ENCODE measurements around the gene MCRIP1. TPM values are rescaled to one million over a fixed set of nuclear protein-coding genes. Genes with fewer than 3 reads are reported as not detected.
"Not testable (repeated sequence)": the region's sequence is repeated elsewhere in the genome, so short reads cannot be mapped to it uniquely, and the experiment has no call there.

MCRIP1 gene
- total RNA-seq, 3 donors from 2014 or later (not counting 1 experiment from before 2014, with no cell fraction given): 81.1 to 95.5 (median 84.2) TPM

- no peaks in the 10 kb centered on the region for H3K27me3 Mint-ChIP-seq (ENCODE audit: low read depth in 2 of 2)
- no peak overlapping the region for H3K27ac Mint-ChIP-seq
- TF ChIP-seq, protein P1, sequence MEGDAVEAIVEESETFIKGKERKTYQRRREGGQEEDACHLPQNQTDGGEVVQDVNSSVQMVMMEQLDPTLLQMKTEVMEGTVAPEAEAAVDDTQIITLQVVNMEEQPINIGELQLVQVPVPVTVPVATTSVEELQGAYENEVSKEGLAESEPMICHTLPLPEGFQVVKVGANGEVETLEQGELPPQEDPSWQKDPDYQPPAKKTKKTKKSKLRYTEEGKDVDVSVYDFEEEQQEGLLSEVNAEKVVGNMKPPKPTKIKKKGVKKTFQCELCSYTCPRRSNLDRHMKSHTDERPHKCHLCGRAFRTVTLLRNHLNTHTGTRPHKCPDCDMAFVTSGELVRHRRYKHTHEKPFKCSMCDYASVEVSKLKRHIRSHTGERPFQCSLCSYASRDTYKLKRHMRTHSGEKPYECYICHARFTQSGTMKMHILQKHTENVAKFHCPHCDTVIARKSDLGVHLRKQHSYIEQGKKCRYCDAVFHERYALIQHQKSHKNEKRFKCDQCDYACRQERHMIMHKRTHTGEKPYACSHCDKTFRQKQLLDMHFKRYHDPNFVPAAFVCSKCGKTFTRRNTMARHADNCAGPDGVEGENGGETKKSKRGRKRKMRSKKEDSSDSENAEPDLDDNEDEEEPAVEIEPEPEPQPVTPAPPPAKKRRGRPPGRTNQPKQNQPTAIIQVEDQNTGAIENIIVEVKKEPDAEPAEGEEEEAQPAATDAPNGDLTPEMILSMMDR (IDR thresholded peaks at IDR 0.05): no peak
- H3K4me3 Mint-ChIP-seq: no peak overlapping the region
- H3K36me3 Mint-ChIP-seq: no peaks in the 10 kb centered on the region
- ATAC-seq (peak in 1 of 3 donors; percentile 27), DNase-seq (no peak)
- H3K4me1 Mint-ChIP-seq: no peaks in the 10 kb centered on the region
- no peaks in the 10 kb centered on the region for H3K4me1 ChIP-seq (ENCODE audit: control insufficient read depth, insufficient read depth, low read length)
- H3K27ac ChIP-seq (ENCODE audit: low read length): no peak overlapping the region
- H3K27me3 ChIP-seq (ENCODE audit: control insufficient read depth, insufficient read depth, low read length): no peaks in the 10 kb centered on the region
- H3K9me3 Mint-ChIP-seq: no peaks in the 10 kb centered on the region
- no peaks in the 10 kb centered on the region for H3K9me3 ChIP-seq (ENCODE audit: control insufficient read depth, insufficient read depth, low read length)
- 84% methylated on average over 40 of the region's 40 CpGs for WGBS (ENCODE audit: insufficient coverage)
- intact Hi-C loops (cut with micrococcal nuclease): no loop called here
- peaks cover 38% of the 10 kb centered on the region for H3K36me3 ChIP-seq (ENCODE audit: control insufficient read depth, insufficient read depth, low read length)
- no peak overlapping the region for H3K4me3 ChIP-seq (ENCODE audit: low read length)
Observed at GRCh38 chr17:81840826-81841778, 8.0 kb upstream of the MCRIP1 start.

- H3K9me3 ChIP-seq (ENCODE audit: control insufficient read depth, insufficient read depth, low read length); H3K4me1 Mint-ChIP-seq; H3K27me3 ChIP-seq (ENCODE audit: control insufficient read depth, insufficient read depth, low read length); H3K4me3 Mint-ChIP-seq; H3K9me3 Mint-ChIP-seq; H3K27me3 Mint-ChIP-seq (ENCODE audit: low read depth in 2 of 2); H3K27ac ChIP-seq (ENCODE audit: low read length); H3K27ac Mint-ChIP-seq; DNase-seq; H3K4me3 ChIP-seq (ENCODE audit: low read length); ATAC-seq; intact Hi-C loops (cut with micrococcal nuclease); H3K36me3 Mint-ChIP-seq; H3K4me1 ChIP-seq (ENCODE audit: control insufficient read depth, insufficient read depth, low read length): not testable (repeated sequence)
- WGBS (ENCODE audit: insufficient coverage): 97% methylated on average over 5 of the region's 5 CpGs
- H3K36me3 ChIP-seq (ENCODE audit: control insufficient read depth, insufficient read depth, low read length): peaks cover 28% of the 10 kb centered on the region
Observed at GRCh38 chr17:81840059-81840458, 7.0 kb upstream of the MCRIP1 start.

GRCh38 chr17:81839301-81839700, 6.2 kb upstream of the MCRIP1 start:
- no peak overlapping the region for H3K4me3 Mint-ChIP-seq
- no peak overlapping the region for H3K4me3 ChIP-seq (ENCODE audit: low read length)
- H3K4me1 ChIP-seq (ENCODE audit: control insufficient read depth, insufficient read depth, low read length): no peaks in the 10 kb centered on the region
- intact Hi-C loops (cut with micrococcal nuclease): no loop called here
- H3K9me3 ChIP-seq (ENCODE audit: control insufficient read depth, insufficient read depth, low read length): no peaks in the 10 kb centered on the region
- no peaks in the 10 kb centered on the region for H3K4me1 Mint-ChIP-seq
- no peaks in the 10 kb centered on the region for H3K27me3 Mint-ChIP-seq (ENCODE audit: low read depth in 2 of 2)
- no peak overlapping the region for H3K27ac ChIP-seq (ENCODE audit: low read length)
- WGBS (ENCODE audit: insufficient coverage): 85% methylated on average over 15 of the region's 15 CpGs
- H3K27me3 ChIP-seq (ENCODE audit: control insufficient read depth, insufficient read depth, low read length): no peaks in the 10 kb centered on the region
- peaks cover 20% of the 10 kb centered on the region for H3K36me3 ChIP-seq (ENCODE audit: control insufficient read depth, insufficient read depth, low read length)
- TF ChIP-seq, protein P1 (IDR thresholded peaks at IDR 0.05): no peak
- H3K27ac Mint-ChIP-seq: no peak overlapping the region
- H3K9me3 Mint-ChIP-seq: no peaks in the 10 kb centered on the region
- H3K36me3 Mint-ChIP-seq: no peaks in the 10 kb centered on the region
- DNase-seq: no peak
- no peak for ATAC-seq

DNA sequence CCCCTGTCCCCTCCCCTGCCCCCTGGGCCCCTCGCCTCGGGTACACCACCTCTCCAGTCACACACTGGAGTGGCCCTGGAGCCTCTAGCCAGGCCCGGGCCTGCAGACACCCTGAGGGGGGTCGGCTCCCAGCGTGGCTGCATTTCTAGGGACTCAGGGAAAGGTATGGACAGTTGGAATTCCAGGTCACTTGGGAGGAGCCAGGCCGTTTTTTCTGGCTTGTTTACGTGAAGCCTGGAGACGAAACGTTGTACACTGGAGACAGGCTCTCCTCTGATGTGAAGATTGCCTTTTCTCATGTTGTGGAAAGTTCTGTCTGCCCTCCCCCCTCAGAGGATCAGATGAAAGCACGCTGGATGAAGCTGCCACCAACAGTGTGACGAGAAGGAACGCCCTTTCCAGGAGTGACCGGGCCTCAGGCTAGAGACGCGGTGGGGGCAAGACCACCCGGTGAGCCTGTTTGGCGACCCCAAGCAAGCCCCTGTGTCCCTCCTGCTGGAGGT, 5.7 kb upstream of the MCRIP1 start:
- intact Hi-C loops (cut with micrococcal nuclease): no loop called here
- H3K4me1 Mint-ChIP-seq: no peaks in the 10 kb centered on the region
- no peak overlapping the region for H3K4me3 Mint-ChIP-seq
- H3K27me3 Mint-ChIP-seq (ENCODE audit: low read depth in 2 of 2): no peaks in the 10 kb centered on the region
- Histone ChIP-seq H3K9me3 (ENCODE audit: control insufficient read depth, insufficient read depth, low read length) (no peaks in the 10 kb centered on the region), H3K27me3 (ENCODE audit: control insufficient read depth, insufficient read depth, low read length) (no peaks in the 10 kb centered on the region), H3K4me3 (ENCODE audit: low read length) (no peak overlapping the region), H3K36me3 (ENCODE audit: control insufficient read depth, insufficient read depth, low read length) (peaks cover 15% of the 10 kb centered on the region), H3K4me1 (ENCODE audit: control insufficient read depth, insufficient read depth, low read length) (peaks cover 5% of the 10 kb centered on the region), H3K27ac (ENCODE audit: low read length) (no peak overlapping the region)
- no peaks in the 10 kb centered on the region for H3K36me3 Mint-ChIP-seq
- TF ChIP-seq, protein P1 (IDR thresholded peaks at IDR 0.05): no peak
- DNase-seq (no peak), ATAC-seq (no peak)
- WGBS (ENCODE audit: insufficient coverage): 75% methylated on average over 17 of the region's 17 CpGs
- H3K27ac Mint-ChIP-seq: no peak overlapping the region
- H3K9me3 Mint-ChIP-seq: no peaks in the 10 kb centered on the region

Measured in natural killer cell (primary cell).